SK-N-SH (cell line): ENCODE data around the gene TBRG1. TPM values are rescaled to one million over a fixed set of nuclear protein-coding genes. Genes with fewer than 3 reads are reported as not detected.

Source experiments
- CTCF ChIA-PET: fragments of 300-600, 350-600 bp; formaldehyde crosslinking; extraction: SDS; loops from one replicate; lab custom pipeline; 2021; lab: Yijun Ruan, JAX
- POLR2A ChIA-PET: fragments of 350-600 bp; sonication (Branson Sonifier 250); formaldehyde crosslinking; extraction: SDS; loops from one replicate; lab custom pipeline; 2020; ENCODE audit warnings: antibody characterized with exemption, inconsistent platforms; lab: Yijun Ruan, JAX
- DNase-seq: peaks from one replicate; pipeline ENCODE4 v3.0.0; 2012
- H2AFZ ChIP-seq: fragments of 200-600 bp; sonication (generic); 2 replicates; pipeline ENCODE4 v1.8.1; 2016; ENCODE audit warnings: antibody characterized with exemption, mild to moderate bottlenecking, low read depth
- H3F3A ChIP-seq: fragments of 200-600 bp; sonication (generic); replicated peaks from 2 replicates; pipeline ENCODE3; 2016; ENCODE audit warnings: antibody characterized with exemption, mild to moderate bottlenecking; ENCODE audit not compliant: insufficient read depth
- H3K27ac ChIP-seq, 2 experiments: fragments of 200-500 bp in 1 of 2; fragments of 200-600 bp in 1 of 2; sonication (Bioruptor generic) in 1 of 2; sonication (generic), shearing (Covaris generic) in 1 of 2; 2 replicates each; pipeline versions ENCODE4 v1.5.1 to v1.6.1; 2014 to 2016; ENCODE audit warnings: low read depth in 2 of 2, inconsistent platforms in 1 of 2, low read length in 1 of 2, mild to moderate bottlenecking in 1 of 2, mixed read lengths in 1 of 2
- H3K27me3 ChIP-seq: fragments of 200-600 bp; sonication (generic), shearing (Covaris generic); 2 replicates; pipeline ENCODE4 v1.6.1; 2016; ENCODE audit warnings: mixed run types; ENCODE audit not compliant: insufficient read depth
- H3K36me3 ChIP-seq, 2 experiments: fragments of 200-500 bp in 1 of 2; fragments of 200-600 bp in 1 of 2; sonication (Bioruptor generic) in 1 of 2; sonication (generic) in 1 of 2; replicated peaks in 1 of 2; 2 replicates each; pipeline versions ENCODE3 to v1.5.1; 2014 to 2016; ENCODE audit warnings: low read length in 1 of 2, mild to moderate bottlenecking in 1 of 2; ENCODE audit not compliant: insufficient read depth in 2 of 2, control insufficient read depth in 1 of 2
- H3K4me1 ChIP-seq, 2 experiments: fragments of 200-500 bp in 1 of 2; fragments of 200-600 bp in 1 of 2; sonication (Bioruptor generic) in 1 of 2; sonication (generic), shearing (Covaris generic) in 1 of 2; 2 replicates each; pipeline versions ENCODE4 v1.5.1 to v1.6.1; 2014 to 2016; ENCODE audit warnings: low read depth in 1 of 2, low read length in 1 of 2, mixed run types in 1 of 2; ENCODE audit not compliant: insufficient read depth in 2 of 2, control insufficient read depth in 1 of 2
- H3K4me2 ChIP-seq: fragments of 200-600 bp; sonication (generic), shearing (Covaris generic); 2 replicates; pipeline ENCODE4 v1.6.1; 2017; ENCODE audit warnings: mixed run types
- H3K4me3 ChIP-seq, 2 experiments: fragments of 200-500 bp in 1 of 2; fragments of 200-600 bp in 1 of 2; sonication (Bioruptor generic) in 1 of 2; sonication (generic), shearing (Covaris generic) in 1 of 2; 2 replicates each; pipeline versions ENCODE4 v1.5.1 to v1.8.1; 2014 to 2016; ENCODE audit warnings: low read depth in 2 of 2, inconsistent platforms in 1 of 2, low read length in 1 of 2, mild to moderate bottlenecking in 1 of 2, mixed read lengths in 1 of 2, moderate library complexity in 1 of 2
- H3K79me2 ChIP-seq: fragments of 200-600 bp; sonication (generic); 2 replicates; pipeline ENCODE4 v1.8.1; 2017; ENCODE audit warnings: mild to moderate bottlenecking; ENCODE audit not compliant: insufficient read depth
- H3K9ac ChIP-seq: fragments of 200-600 bp; sonication (generic); 2 replicates; pipeline ENCODE4 v1.6.1; 2017; ENCODE audit warnings: mixed run types
- H3K9me2 ChIP-seq: fragments of 200-600 bp; sonication (generic); 2 replicates; pipeline ENCODE4 v1.6.1; 2017; ENCODE audit warnings: mixed run types
- H3K9me3 ChIP-seq: fragments of 200-600 bp; sonication (generic); 2 replicates; pipeline ENCODE4 v1.6.1; 2017; ENCODE audit warnings: mixed run types, mild to moderate bottlenecking, moderate library complexity
- H4K20me1 ChIP-seq: fragments of 200-600 bp; sonication (generic); 2 replicates; pipeline ENCODE4 v1.6.1; 2017; ENCODE audit warnings: mild to moderate bottlenecking, mixed run types; ENCODE audit not compliant: insufficient read depth
- CHD2 ChIP-seq: fragments of 150-350 bp; IDR thresholded peaks from 2 replicates; pipeline ENCODE4 v1.6.1; 2018; ENCODE audit warnings: low read length; ENCODE audit not compliant: partially characterized antibody
- FOXJ3 ChIP-seq: sonication (generic); formaldehyde crosslinking; IDR thresholded peaks from 2 replicates; pipeline ENCODE4 v1.5.1; 2020; ENCODE audit warnings: mild to moderate bottlenecking, missing genetic modification reagents
- FOXM1 ChIP-seq: IDR thresholded peaks from 2 replicates; pipeline ENCODE4 v1.4.0; 2012; ENCODE audit warnings: low read depth, mild to moderate bottlenecking
- GATA2 ChIP-seq: sonication (generic); formaldehyde crosslinking; IDR thresholded peaks from 2 replicates; pipeline ENCODE4 v1.5.0; 2020; ENCODE audit warnings: mild to moderate bottlenecking, missing genetic modification reagents
- MXI1 ChIP-seq: IDR thresholded peaks from 2 replicates; pipeline ENCODE4 v1.6.1; 2012; ENCODE audit warnings: mild to moderate bottlenecking, low read depth, low read length, improper control_type of control experiment
- NFIC ChIP-seq: IDR thresholded peaks from 2 replicates; pipeline ENCODE4 v1.4.0; 2012; ENCODE audit warnings: borderline replicate concordance
- POLR2AphosphoS5 ChIP-seq: IDR thresholded peaks from 2 replicates; pipeline ENCODE4 v1.6.1; 2012; ENCODE audit warnings: low read depth, low read length
- RAD21 ChIP-seq: IDR thresholded peaks from 2 replicates; pipeline ENCODE4 v1.6.1; 2012; ENCODE audit warnings: mild to moderate bottlenecking, low read length
- RCOR1 ChIP-seq: fragments of 150-350 bp; IDR thresholded peaks from 2 replicates; pipeline ENCODE4 v1.6.1; 2017; ENCODE audit warnings: antibody characterized with exemption, low read length
- REST ChIP-seq: IDR thresholded peaks from 2 replicates; pipeline ENCODE4 v1.6.1; 2012; ENCODE audit warnings: mild to moderate bottlenecking, low read depth, low read length, moderate library complexity
- SIN3A ChIP-seq: IDR thresholded peaks from 2 replicates; pipeline ENCODE4 v1.6.1; 2012; ENCODE audit warnings: low read depth, mild to moderate bottlenecking, low read length, moderate library complexity, borderline replicate concordance
- SMC3 ChIP-seq: IDR thresholded peaks from 2 replicates; pipeline ENCODE4 v1.6.1; 2012; ENCODE audit warnings: low read depth, low read length, improper control_type of control experiment
- TCF12 ChIP-seq: IDR thresholded peaks from 2 replicates; pipeline ENCODE4 v1.4.0; 2012
- TEAD4 ChIP-seq: IDR thresholded peaks from 2 replicates; pipeline ENCODE4 v1.4.0; 2012; ENCODE audit warnings: mild to moderate bottlenecking, borderline replicate concordance; ENCODE audit not compliant: insufficient read depth
- USF1 ChIP-seq: IDR thresholded peaks from 2 replicates; pipeline ENCODE4 v1.4.0; 2012; ENCODE audit warnings: low read depth, borderline replicate concordance
- WGBS: methylation state at CpG from one replicate; pipeline ENCODE4 v1.1.6; 2017; ENCODE audit warnings: low lambda C conversion rate; 5-methylcytosine and 5-hydroxymethylcytosine counted together
- polyA plus RNA-seq, 3 experiments: library from polyadenylated mRNA; depleted of rRNA; stranded (reverse); fragments of >200 nt; gene quantifications; 2 replicates each; pipeline ENCODE4 v1.2.3, GENCODE V29; 2012
- TF ChIP-seq, protein P1 (sequence below): fragments of 150-350 bp; IDR thresholded peaks from 2 replicates; pipeline ENCODE4 v1.6.1; 2016; ENCODE audit warnings: mild to moderate bottlenecking, low read depth, low read length
- TF ChIP-seq, protein P2 (sequence below): fragments of 200-600 bp; sonication (generic); IDR thresholded peaks from 2 replicates; pipeline ENCODE4 v1.6.1; 2017; ENCODE audit warnings: antibody characterized with exemption, mild to moderate bottlenecking, moderate library complexity
- TF ChIP-seq, protein P3 (sequence below): IDR thresholded peaks from 2 replicates; pipeline ENCODE4; 2012
- TF ChIP-seq, protein P4 (sequence below): fragments of 150-350 bp; IDR thresholded peaks from 2 replicates; pipeline ENCODE4 v1.6.1; 2017; ENCODE audit warnings: antibody characterized with exemption, low read length, low read depth, borderline replicate concordance

TBRG1 gene
- polyA plus RNA-seq, 1 of the 3 experiments (the other 2 are of a cell fraction), result 22.0 TPM

DNA sequence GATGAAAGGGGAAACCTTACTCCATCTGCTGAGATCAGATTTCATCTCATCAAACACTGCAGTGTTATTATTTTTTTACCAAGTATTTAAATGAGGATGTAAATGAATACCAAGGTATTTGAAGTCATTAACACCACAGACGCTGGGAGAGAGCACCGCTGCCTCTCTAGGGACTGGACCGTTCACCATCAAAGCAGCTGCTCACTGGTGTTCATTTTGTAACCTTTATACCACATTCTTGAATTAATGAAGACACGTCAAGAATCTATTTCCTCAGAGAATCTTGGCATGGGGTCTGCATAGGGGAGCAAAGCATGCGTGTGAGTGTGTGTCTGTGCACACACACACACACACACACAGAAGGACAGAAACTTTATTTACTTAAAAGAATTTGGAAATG, 35.2 kb downstream of the TBRG1 start (continued):
- TF ChIP-seq USF1, result no peak
- TF ChIP-seq RCOR1, result no peak
- TF ChIP-seq SMC3, result no peak
- TF ChIP-seq, protein P1, sequence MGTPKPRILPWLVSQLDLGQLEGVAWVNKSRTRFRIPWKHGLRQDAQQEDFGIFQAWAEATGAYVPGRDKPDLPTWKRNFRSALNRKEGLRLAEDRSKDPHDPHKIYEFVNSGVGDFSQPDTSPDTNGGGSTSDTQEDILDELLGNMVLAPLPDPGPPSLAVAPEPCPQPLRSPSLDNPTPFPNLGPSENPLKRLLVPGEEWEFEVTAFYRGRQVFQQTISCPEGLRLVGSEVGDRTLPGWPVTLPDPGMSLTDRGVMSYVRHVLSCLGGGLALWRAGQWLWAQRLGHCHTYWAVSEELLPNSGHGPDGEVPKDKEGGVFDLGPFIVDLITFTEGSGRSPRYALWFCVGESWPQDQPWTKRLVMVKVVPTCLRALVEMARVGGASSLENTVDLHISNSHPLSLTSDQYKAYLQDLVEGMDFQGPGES, result no peak
- no peak for TF ChIP-seq RAD21
- TF ChIP-seq FOXM1, result no peak
- TF ChIP-seq, all 33 proteins: peak for 0

DNA sequence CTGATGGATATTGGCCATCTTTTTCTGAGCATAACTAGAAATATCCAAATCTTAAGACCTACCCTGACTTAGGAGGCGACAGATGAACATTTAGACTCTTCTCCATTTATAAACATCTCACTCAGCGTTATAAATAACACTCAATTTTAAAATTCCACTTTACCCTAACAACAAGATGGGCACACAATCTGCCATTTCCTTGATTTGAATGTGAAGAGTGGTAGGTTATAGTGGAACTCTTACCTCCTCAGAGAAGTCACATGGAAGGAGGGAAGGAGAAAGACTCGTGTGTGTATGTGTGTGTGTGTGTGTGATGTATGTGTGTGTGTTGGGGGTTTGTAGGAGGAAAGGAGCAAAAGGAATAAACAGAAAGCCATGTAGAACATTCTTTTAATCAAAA, 35.8 kb downstream of the TBRG1 start:
- Histone ChIP-seq H2AFZ (no peak overlapping the region), H3K79me2 (no peaks in the 10 kb centered on the region), H3K4me3 (no peak overlapping the region), H3K36me3 (peaks cover 0 to 2% of the 10 kb centered on the region in 2 experiments), H3K4me1 (peaks cover 4 to 5% of the 10 kb centered on the region in 2 experiments; a peak in 2 of 4 replicates), H3K27me3 (no peaks in the 10 kb centered on the region), H3K27ac (no peak overlapping the region), H3F3A (no peaks in the 10 kb centered on the region), H3K9me2 (no peaks in the 10 kb centered on the region), H3K9ac (no peak overlapping the region), H4K20me1 (no peaks in the 10 kb centered on the region), H3K4me2 (no peak overlapping the region), H3K9me3 (no peaks in the 10 kb centered on the region)
- ChIA-PET POLR2A (no interaction called here), CTCF (interaction anchor here (1.0 to 1.3 kb wide), 2 partner anchors 100 to 209 kb away, joined by 3 to 4 read pairs; no protein-coding TSS in a partner anchor)
- no peak for DNase-seq
- WGBS, result 88% methylated on average over 3 of the region's 3 CpGs
- no peak for TF ChIP-seq NFIC
- TF ChIP-seq, protein P2, sequence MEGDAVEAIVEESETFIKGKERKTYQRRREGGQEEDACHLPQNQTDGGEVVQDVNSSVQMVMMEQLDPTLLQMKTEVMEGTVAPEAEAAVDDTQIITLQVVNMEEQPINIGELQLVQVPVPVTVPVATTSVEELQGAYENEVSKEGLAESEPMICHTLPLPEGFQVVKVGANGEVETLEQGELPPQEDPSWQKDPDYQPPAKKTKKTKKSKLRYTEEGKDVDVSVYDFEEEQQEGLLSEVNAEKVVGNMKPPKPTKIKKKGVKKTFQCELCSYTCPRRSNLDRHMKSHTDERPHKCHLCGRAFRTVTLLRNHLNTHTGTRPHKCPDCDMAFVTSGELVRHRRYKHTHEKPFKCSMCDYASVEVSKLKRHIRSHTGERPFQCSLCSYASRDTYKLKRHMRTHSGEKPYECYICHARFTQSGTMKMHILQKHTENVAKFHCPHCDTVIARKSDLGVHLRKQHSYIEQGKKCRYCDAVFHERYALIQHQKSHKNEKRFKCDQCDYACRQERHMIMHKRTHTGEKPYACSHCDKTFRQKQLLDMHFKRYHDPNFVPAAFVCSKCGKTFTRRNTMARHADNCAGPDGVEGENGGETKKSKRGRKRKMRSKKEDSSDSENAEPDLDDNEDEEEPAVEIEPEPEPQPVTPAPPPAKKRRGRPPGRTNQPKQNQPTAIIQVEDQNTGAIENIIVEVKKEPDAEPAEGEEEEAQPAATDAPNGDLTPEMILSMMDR, result no peak
- no peak for TF ChIP-seq USF1
- no peak for TF ChIP-seq RCOR1
- TF ChIP-seq, protein P3, sequence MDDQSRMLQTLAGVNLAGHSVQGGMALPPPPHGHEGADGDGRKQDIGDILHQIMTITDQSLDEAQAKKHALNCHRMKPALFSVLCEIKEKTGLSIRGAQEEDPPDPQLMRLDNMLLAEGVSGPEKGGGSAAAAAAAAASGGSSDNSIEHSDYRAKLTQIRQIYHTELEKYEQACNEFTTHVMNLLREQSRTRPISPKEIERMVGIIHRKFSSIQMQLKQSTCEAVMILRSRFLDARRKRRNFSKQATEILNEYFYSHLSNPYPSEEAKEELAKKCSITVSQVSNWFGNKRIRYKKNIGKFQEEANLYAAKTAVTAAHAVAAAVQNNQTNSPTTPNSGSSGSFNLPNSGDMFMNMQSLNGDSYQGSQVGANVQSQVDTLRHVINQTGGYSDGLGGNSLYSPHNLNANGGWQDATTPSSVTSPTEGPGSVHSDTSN, result no peak
- TF ChIP-seq GATA2 (CRISPR knock-in tag), result no peak
- TF ChIP-seq MXI1, result no peak
- TF ChIP-seq, protein P1, result no peak
- TF ChIP-seq CHD2, result no peak
- TF ChIP-seq POLR2AphosphoS5, result no peak
- TF ChIP-seq RAD21, result no peak
- no peak for TF ChIP-seq FOXJ3 (CRISPR knock-in tag)
- TF ChIP-seq REST, result no peak
- TF ChIP-seq FOXM1, result no peak
- TF ChIP-seq, protein P4, sequence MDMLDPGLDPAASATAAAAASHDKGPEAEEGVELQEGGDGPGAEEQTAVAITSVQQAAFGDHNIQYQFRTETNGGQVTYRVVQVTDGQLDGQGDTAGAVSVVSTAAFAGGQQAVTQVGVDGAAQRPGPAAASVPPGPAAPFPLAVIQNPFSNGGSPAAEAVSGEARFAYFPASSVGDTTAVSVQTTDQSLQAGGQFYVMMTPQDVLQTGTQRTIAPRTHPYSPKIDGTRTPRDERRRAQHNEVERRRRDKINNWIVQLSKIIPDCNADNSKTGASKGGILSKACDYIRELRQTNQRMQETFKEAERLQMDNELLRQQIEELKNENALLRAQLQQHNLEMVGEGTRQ, result no peak
- no peak for TF ChIP-seq TEAD4
- no peak for TF ChIP-seq TCF12
- no peak for TF ChIP-seq SIN3A
